Duodenal mucosa (tissue), 2 donors: ENCODE results near the gene SRI.

ENCODE experiments used
- H3K27ac ChIP-seq: one replicate; pipeline ENCODE4 v1.7.0; 2013; ENCODE audit warnings: low read depth, low read length
- H3K27me3 ChIP-seq, 2 donors: one replicate each; pipeline ENCODE4 v1.7.0; 2013; ENCODE audit warnings: low read length in 2 of 2, control low read depth in 1 of 2; ENCODE audit not compliant: insufficient read depth in 2 of 2, control insufficient read depth in 1 of 2
- H3K36me3 ChIP-seq, 2 donors: one replicate each; pipeline ENCODE4 v1.7.0; 2013; ENCODE audit warnings: low read length in 2 of 2, control low read depth in 1 of 2; ENCODE audit not compliant: insufficient read depth in 2 of 2, control insufficient read depth in 1 of 2
- H3K4me1 ChIP-seq, 2 donors: one replicate each; pipeline ENCODE4 v1.7.0; 2013; ENCODE audit warnings: low read length in 2 of 2, control low read depth in 1 of 2; ENCODE audit not compliant: insufficient read depth in 2 of 2, control insufficient read depth in 1 of 2
- H3K4me3 ChIP-seq, 2 donors: one replicate each; pipeline ENCODE4 v1.7.0; 2013; ENCODE audit warnings: low read length in 2 of 2, low read depth in 1 of 2
- H3K9ac ChIP-seq, 2 donors: one replicate each; pipeline ENCODE4 v1.7.0; 2013; ENCODE audit warnings: low read length in 2 of 2, low read depth in 1 of 2
- H3K9me3 ChIP-seq, 2 donors: one replicate each; pipeline ENCODE4 v1.7.0; 2013; ENCODE audit warnings: low read length in 2 of 2, control low read depth in 1 of 2; ENCODE audit not compliant: control insufficient read depth in 1 of 2

Gene SRI

DNA sequence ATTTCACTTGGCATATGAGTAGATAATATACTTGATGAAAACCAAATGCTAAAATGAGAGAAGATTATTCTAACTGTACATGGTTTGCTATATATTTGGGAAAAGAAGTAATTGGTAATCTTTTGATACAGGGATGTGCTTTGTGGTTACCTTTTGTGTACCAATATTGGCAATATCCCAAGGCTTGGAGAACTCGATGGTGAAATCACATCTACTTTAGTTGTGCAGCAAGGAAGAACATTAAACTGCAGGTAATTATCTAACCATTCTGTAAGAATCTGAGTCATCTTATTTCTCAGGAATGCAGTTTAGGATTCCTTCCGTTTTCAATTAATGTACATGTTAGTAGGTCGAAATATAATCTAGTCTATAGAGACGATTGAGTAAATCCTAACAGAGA is 64.1 kb downstream of the SRI start:
- Histone ChIP-seq H3K4me3 (no peak overlapping the region), H3K36me3 (no peaks in the 10 kb centered on the region), H3K27me3 (no peaks in the 10 kb centered on the region), H3K9ac (no peak overlapping the region), H3K9me3 (no peaks in the 10 kb centered on the region), H3K27ac (no peak overlapping the region), H3K4me1 (no peaks in the 10 kb centered on the region)
